Chondrocyte (in vitro differentiated cells): ENCODE measurements around the gene EXOC3L1. TPM values are rescaled to one million over a fixed set of nuclear protein-coding genes. Genes with fewer than 3 reads are reported as not detected.
A peak's percentile ranks its signal among the peaks of the same experiment; 100 is the strongest.

Experiments used
- DNase-seq: peaks from one replicate; pipeline ENCODE4 v3.0.0; 2021; ENCODE audit warnings: mixed read lengths, low spot score
- H3K27ac Mint-ChIP-seq: one replicate; pipeline ENCODE4 v1.8.0; 2021; ENCODE audit warnings: mild to moderate bottlenecking, moderate library complexity, mixed read lengths; ENCODE audit not compliant: unreplicated experiment
- H3K27me3 Mint-ChIP-seq: 2 replicates; pipeline ENCODE4 v1.8.0; 2021; ENCODE audit warnings: low read depth, mixed read lengths
- H3K36me3 Mint-ChIP-seq: 2 replicates; pipeline ENCODE4 v1.8.0; 2021; ENCODE audit warnings: low read depth, mixed read lengths
- H3K4me1 Mint-ChIP-seq: 2 replicates; pipeline ENCODE4 v1.8.0; 2021; ENCODE audit warnings: low read depth, mild to moderate bottlenecking, mixed read lengths
- H3K4me3 Mint-ChIP-seq: one replicate; pipeline ENCODE4 v1.8.0; 2021; ENCODE audit warnings: mild to moderate bottlenecking, moderate library complexity, mixed read lengths; ENCODE audit not compliant: unreplicated experiment
- H3K9me3 Mint-ChIP-seq: 2 replicates; pipeline ENCODE4 v1.8.0; 2021; ENCODE audit warnings: low read depth, mixed read lengths
- total RNA-seq: library from RNA; stranded (reverse); gene quantifications from 3 replicates; pipeline ENCODE4 v1.2.1, GENCODE V29; 2021
- TF ChIP-seq, protein P1 (sequence below): fragments of 200-600 bp; sonication (generic); IDR thresholded peaks from 2 replicates; pipeline ENCODE4 v1.5.0; 2021; ENCODE audit warnings: antibody characterized with exemption, mild to moderate bottlenecking, moderate library complexity

Gene EXOC3L1
- total RNA-seq, 1 donor from 2014 or later: not detected

DNA sequence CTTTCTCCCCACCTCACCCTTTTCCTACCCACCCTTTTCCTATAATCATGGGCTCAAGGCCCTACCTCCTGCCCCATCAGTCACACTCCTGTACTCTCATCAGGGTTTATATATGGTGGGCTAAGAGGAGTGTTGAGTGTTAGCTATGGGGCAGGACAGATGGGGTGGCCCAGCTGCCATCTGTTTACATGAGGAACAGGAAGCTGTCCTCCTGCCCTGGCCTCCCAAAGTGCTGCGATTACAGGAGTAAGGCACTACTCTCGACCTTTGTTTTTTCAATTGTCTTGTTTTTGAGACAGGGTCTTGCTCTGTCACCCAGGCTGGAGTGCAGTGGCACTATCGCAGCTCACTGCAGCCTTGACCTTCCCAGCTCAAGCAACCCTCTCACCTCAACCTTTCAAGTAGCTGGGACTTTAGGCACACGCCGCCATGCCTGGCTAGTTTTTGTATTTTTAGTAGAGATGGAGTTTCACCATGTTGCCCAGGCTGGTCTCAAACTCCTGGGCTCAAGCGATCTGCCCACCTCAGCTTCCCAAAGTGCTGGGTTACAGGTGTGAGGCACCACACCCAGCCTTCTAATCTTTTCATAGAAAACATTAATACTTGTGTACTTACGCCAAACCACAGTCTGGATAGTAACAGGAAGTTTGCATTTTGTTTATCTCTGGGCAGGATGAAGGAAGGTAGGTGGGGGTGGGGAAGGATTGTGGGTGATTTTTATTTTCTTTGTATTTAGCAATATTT lies 31.9 kb downstream of the EXOC3L1 start:
- TF ChIP-seq, protein P1, sequence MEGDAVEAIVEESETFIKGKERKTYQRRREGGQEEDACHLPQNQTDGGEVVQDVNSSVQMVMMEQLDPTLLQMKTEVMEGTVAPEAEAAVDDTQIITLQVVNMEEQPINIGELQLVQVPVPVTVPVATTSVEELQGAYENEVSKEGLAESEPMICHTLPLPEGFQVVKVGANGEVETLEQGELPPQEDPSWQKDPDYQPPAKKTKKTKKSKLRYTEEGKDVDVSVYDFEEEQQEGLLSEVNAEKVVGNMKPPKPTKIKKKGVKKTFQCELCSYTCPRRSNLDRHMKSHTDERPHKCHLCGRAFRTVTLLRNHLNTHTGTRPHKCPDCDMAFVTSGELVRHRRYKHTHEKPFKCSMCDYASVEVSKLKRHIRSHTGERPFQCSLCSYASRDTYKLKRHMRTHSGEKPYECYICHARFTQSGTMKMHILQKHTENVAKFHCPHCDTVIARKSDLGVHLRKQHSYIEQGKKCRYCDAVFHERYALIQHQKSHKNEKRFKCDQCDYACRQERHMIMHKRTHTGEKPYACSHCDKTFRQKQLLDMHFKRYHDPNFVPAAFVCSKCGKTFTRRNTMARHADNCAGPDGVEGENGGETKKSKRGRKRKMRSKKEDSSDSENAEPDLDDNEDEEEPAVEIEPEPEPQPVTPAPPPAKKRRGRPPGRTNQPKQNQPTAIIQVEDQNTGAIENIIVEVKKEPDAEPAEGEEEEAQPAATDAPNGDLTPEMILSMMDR: no peak
- peaks cover 14% of the 10 kb centered on the region for H3K27me3 Mint-ChIP-seq
- H3K36me3 Mint-ChIP-seq: no peaks in the 10 kb centered on the region
- H3K9me3 Mint-ChIP-seq: no peaks in the 10 kb centered on the region
- peak overlapping the region; percentile 58 for H3K4me3 Mint-ChIP-seq
- H3K27ac Mint-ChIP-seq: no peak overlapping the region
- H3K4me1 Mint-ChIP-seq: peaks cover 21% of the 10 kb centered on the region
- DNase-seq: no peak

DNA sequence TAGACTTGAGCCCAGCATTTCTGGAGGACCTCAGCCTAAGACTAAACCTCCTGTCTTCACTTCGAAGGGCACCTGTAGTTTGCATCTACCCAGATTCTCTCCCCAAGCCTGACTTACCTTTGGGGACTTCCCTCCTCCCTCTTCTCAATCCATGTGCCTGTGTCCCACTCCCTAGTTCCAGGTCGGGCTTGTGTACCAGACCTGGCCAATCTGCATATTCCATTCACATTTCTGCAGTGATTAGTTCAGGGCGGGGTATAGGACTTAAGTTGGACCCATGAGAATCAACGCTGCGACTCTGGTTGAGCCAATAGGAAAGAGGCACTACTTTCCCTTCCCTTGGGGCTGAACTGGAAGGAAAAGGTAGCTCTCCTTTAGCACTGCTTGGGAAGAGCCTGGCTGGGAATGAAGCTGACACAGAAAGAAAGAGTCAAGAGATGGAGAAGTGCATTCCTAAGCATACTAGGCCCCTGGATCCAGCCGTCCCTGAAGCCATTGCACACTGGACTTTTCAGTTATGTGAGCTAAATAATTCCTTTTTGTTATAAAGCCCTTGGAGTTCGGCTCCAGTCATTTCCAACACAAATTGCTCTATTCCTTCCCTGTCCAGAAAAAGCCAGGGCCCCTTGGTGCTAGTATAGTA lies 32.7 kb downstream of the EXOC3L1 start:
- peaks cover 12% of the 10 kb centered on the region for H3K27me3 Mint-ChIP-seq
- H3K36me3 Mint-ChIP-seq: no peaks in the 10 kb centered on the region
- no peak overlapping the region for H3K27ac Mint-ChIP-seq
- no peak for DNase-seq
- H3K4me1 Mint-ChIP-seq: peaks cover 17% of the 10 kb centered on the region
- no peak overlapping the region for H3K4me3 Mint-ChIP-seq
- TF ChIP-seq, protein P1: no peak
- H3K9me3 Mint-ChIP-seq: no peaks in the 10 kb centered on the region

DNA sequence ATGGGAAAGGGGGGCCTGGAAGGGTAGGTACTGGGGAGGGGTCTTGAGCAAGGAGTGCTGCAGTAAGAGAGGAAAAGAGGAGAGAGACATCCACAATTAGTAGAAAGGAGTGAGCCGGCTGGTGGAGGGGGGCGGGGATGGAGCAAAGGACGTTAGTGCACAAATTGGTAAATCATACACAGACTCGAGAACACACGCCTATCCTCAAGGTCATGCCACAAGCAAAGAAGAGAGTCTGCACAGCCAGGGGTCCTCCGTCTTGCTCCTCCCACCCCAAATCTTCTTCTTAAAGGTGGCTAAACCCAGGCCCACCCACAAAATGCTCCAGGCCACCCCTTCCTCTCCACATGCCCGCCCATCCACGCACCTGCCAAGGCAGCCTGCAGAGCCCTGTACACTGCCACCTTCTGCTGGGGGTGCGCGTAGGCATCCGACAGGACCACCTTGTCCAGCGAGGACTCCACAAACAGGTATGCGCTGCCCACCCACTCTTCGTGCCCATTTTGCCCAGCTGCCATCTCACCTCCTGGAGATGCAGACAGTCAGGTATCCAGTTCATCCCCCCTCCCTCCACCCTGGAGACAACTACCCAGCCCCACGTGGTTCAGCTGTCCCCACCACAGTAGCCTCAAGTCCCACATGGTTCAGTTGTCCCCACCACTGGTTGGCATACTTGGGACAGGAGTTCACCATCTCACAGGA lies 33.6 kb downstream of the EXOC3L1 start:
- Mint-ChIP-seq H3K27me3 (peaks cover 12% of the 10 kb centered on the region), H3K36me3 (no peaks in the 10 kb centered on the region), H3K4me3 (no peak overlapping the region), H3K4me1 (peaks cover 21% of the 10 kb centered on the region), H3K9me3 (no peaks in the 10 kb centered on the region), H3K27ac (no peak overlapping the region)
- no peak for DNase-seq
- TF ChIP-seq, protein P1: no peak

DNA sequence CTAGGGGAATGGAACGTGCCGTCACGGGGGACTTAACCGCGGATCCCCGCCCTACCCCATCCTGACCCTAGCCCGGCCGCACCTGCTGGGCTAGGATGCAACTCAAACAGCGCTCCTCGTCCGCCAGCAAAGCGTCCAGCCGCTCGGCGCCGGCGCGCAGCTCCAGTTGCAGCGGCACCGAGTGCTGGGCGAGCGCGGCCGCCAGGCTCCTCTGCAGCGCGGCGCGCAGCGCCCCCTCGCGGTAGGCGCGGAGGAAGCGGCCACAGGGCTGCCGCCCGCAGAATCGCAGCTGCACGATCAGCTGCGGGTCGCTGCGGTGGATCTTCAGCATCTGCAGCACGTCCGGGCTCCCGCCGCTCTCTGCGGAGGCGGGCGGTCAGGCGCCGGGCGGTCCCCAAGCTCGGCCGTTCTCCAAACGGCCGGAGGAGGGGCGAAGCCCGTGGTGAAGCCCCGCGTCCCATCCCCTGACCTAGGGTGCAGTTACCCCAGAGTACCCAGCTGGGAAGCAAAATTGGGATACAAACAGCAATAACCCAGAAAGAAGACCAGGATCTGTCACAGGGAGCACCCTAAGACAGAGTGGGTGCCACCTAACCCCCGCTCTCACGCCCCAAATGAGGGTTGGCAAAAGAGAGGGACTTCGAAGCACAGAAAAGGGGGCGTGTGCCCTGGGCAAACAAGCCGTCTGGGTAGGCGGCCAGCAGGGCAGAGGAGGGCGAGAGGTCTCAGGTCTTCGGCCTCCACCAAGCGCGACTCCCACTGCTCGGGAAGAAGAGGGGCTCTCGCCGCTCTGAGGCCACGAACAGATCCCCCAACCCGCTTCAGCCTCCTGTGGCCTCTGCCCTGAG lies 34.4 kb downstream of the EXOC3L1 start:
- peak overlapping the region; percentile 59 for H3K27ac Mint-ChIP-seq
- no peaks in the 10 kb centered on the region for H3K9me3 Mint-ChIP-seq
- H3K4me1 Mint-ChIP-seq: peaks cover 19% of the 10 kb centered on the region
- H3K36me3 Mint-ChIP-seq: no peaks in the 10 kb centered on the region
- TF ChIP-seq, protein P1: peak; percentile 95
- DNase-seq: no peak
- peak overlapping the region; percentile 66 for H3K4me3 Mint-ChIP-seq
- H3K27me3 Mint-ChIP-seq: peaks cover 10% of the 10 kb centered on the region
